HepG2 (cell line): ENCODE data around the gene RRP36. TPM values are rescaled to one million over a fixed set of nuclear protein-coding genes. Genes with fewer than 3 reads are reported as not detected.

Experiments
- CC2D1A ChIP-seq: sonication (generic); formaldehyde crosslinking; IDR thresholded peaks from 2 replicates; pipeline ENCODE4 v1.8.1; 2023; ENCODE audit warnings: mild to moderate bottlenecking, missing genetic modification reagents
- HNF4A ChIP-seq: sonication (generic); formaldehyde crosslinking; IDR thresholded peaks from 2 replicates; pipeline ENCODE4 v1.4.0; 2020; ENCODE audit warnings: missing genetic modification reagents
- NONO ChIP-seq, 2 experiments: fragments of 450-650 bp in 1 of 2; sonication (generic) in 1 of 2; formaldehyde crosslinking in 1 of 2; IDR thresholded peaks in 1 of 2; conservative IDR thresholded peaks in 1 of 2; 2 replicates each; pipeline versions ENCODE4 v1.6.1 to v1.8.0; 2017 to 2022; ENCODE audit warnings: mild to moderate bottlenecking in 1 of 2, missing genetic modification reagents in 1 of 2, moderate library complexity in 1 of 2
- PAXIP1 ChIP-seq: sonication (generic); formaldehyde crosslinking; conservative IDR thresholded peaks from 2 replicates; pipeline ENCODE4 v1.4.0; 2020; ENCODE audit warnings: mild to moderate bottlenecking, missing genetic modification reagents, moderate library complexity
- RBFOX2 ChIP-seq: fragments of 200-400 bp; formaldehyde crosslinking; IDR thresholded peaks from 2 replicates; pipeline ENCODE4 v1.6.1; 2017; ENCODE audit warnings: low read depth, mild to moderate bottlenecking, low read length
- SYNCRIP ChIP-seq: fragments of 200-400 bp; formaldehyde crosslinking; IDR thresholded peaks from 2 replicates; pipeline ENCODE4 v1.6.1; 2018; ENCODE audit warnings: mild to moderate bottlenecking, low read depth, low read length; ENCODE audit not compliant: insufficient read depth
- TBL1XR1 ChIP-seq: fragments of 150-350 bp; IDR thresholded peaks from 2 replicates; pipeline ENCODE4 v1.6.1; 2014; ENCODE audit warnings: borderline replicate concordance, low read length; ENCODE audit not compliant: partially characterized antibody
- TEAD3 ChIP-seq: optimal IDR thresholded peaks from 2 replicates; pipeline ENCODE3; 2016; ENCODE audit warnings: borderline replicate concordance
- ZBTB7B ChIP-seq: sonication (generic); formaldehyde crosslinking; IDR thresholded peaks from 2 replicates; pipeline ENCODE4 v1.4.0; 2020; ENCODE audit warnings: missing genetic modification reagents
- ZNF687 ChIP-seq: sonication (generic); formaldehyde crosslinking; IDR thresholded peaks from 2 replicates; pipeline ENCODE4 v1.5.1; 2020; ENCODE audit warnings: mild to moderate bottlenecking, missing genetic modification reagents, moderate library complexity
- polyA plus RNA-seq, 8 experiments: library from polyadenylated mRNA; depleted of rRNA in 3 of 8; stranded (reverse) in 7 of 8; unstranded in 1 of 8; fragments of >200 nt; fragmentation: Illumina TruSeq in 4 of 8; extraction: Trizol in 4 of 8; gene quantifications; 2 replicates each; pipeline versions ENCODE4 v1.2.1 to v1.2.3, GENCODE V29; 2011 to 2016; ENCODE audit warnings: low read depth in 4 of 8, missing spikeins in 1 of 8, mixed read lengths in 1 of 8; ENCODE audit not compliant: insufficient read depth in 1 of 8
- total RNA-seq, 5 experiments: library from RNA; depleted of rRNA; stranded (reverse); fragments of >200 nt; fragmentation: Illumina TruSeq; extraction: Trizol; gene quantifications; 2 replicates each; pipeline ENCODE4 v1.2.3, GENCODE V29; 2016; ENCODE audit warnings: low read depth in 1 of 5

Gene RRP36
- total and polyA plus RNA-seq, 2 of the 13 experiments (the other 11 are each of a cell fraction or from before 2014, with no cell fraction given), result 29.5 to 144 TPM

GRCh38 chr6:43035495-43036194, 14.2 kb downstream of the RRP36 start (continued):
- TF ChIP-seq TEAD3, result peak; percentile 27
- peak; percentile 71 for TF ChIP-seq ZNF687 (CRISPR knock-in tag)
- TF ChIP-seq NONO (IDR thresholded peaks at IDR 0.05), result no peak
- peak; percentile 38; the same call in 1 of the 2 replicates for TF ChIP-seq NONO (CRISPR knock-in tag; conservative IDR thresholded peaks at IDR 0.05)
- 0 out of 2 replicates have a peak, but pooled peaks have one; percentile 36 for TF ChIP-seq RBFOX2
- TF ChIP-seq CC2D1A (CRISPR knock-in tag), result no peak
- TF ChIP-seq TBL1XR1, result no peak
- TF ChIP-seq HNF4A (CRISPR knock-in tag), result peak; percentile 73
- peak; percentile 48 for TF ChIP-seq PAXIP1 (CRISPR knock-in tag)
- no peak for TF ChIP-seq SYNCRIP
- 0 out of 2 replicates have a peak, but pooled peaks have one; percentile 30 for TF ChIP-seq ZBTB7B (CRISPR knock-in tag)
